PC-3 (cell line): ENCODE results near the gene SH3BGR. TPM values are rescaled to one million over a fixed set of nuclear protein-coding genes. Genes with fewer than 3 reads are reported as not detected.
A peak's percentile ranks its signal among the peaks of the same experiment; 100 is the strongest.

Experiments
- ATAC-seq: fragments of 200-7000 bp; cut with Tn5 transposase; 2 replicates; pipeline ENCODE4 v1.9.1; 2020; ENCODE audit warnings: mild to moderate bottlenecking, moderate library complexity
- BruUV-seq: library from RNA; stranded (reverse); fragments of 400-500 nt; replicated peaks from 2 replicates; lab custom pipeline; 2021; lab: Mats Ljungman, UMichigan
- CTCF ChIA-PET: fragments of 300-600 bp; sonication (Branson Sonifier 250); formaldehyde crosslinking; loops from one replicate; lab custom pipeline; 2022; ENCODE audit warnings: antibody characterized with exemption; lab: Charles Lee
- POLR2A ChIA-PET: fragments of 300-600 bp; sonication (Branson Sonifier 250); formaldehyde crosslinking; loops from one replicate; lab custom pipeline; 2022; ENCODE audit warnings: antibody characterized with exemption; ENCODE audit not compliant: unreplicated experiment; lab: Charles Lee
- DNase-seq: peaks from one replicate; pipeline ENCODE4 v3.0.0-alpha.2; 2015
- H2AFZ ChIP-seq: fragments of 300-600 bp; sonication (generic); 2 replicates; pipeline ENCODE4 v1.6.0; 2016; ENCODE audit warnings: antibody characterized with exemption, low read length
- H3F3A ChIP-seq: fragments of 300-600 bp; sonication (generic); one replicate; pipeline ENCODE4 v1.6.0; 2017; ENCODE audit warnings: antibody characterized with exemption, low read length, control low read depth, mild to moderate bottlenecking; ENCODE audit not compliant: unreplicated experiment
- H3K27ac ChIP-seq: fragments of 300-600 bp; sonication (generic); 2 replicates; pipeline ENCODE4 v1.5.1; 2016; ENCODE audit warnings: mild to moderate bottlenecking, low read length
- H3K27me3 ChIP-seq: fragments of 300-600 bp; sonication (generic); 2 replicates; pipeline ENCODE4 v1.6.1; 2016; ENCODE audit warnings: low read length, mixed read lengths
- H3K36me3 ChIP-seq: fragments of 300-600 bp; sonication (generic); 2 replicates; pipeline ENCODE4 v1.6.1; 2016; ENCODE audit warnings: low read depth, mixed run types, low read length, mixed read lengths
- H3K4me1 ChIP-seq: fragments of 300-600 bp; sonication (generic); 2 replicates; pipeline ENCODE4 v1.5.1; 2016; ENCODE audit warnings: low read length; ENCODE audit not compliant: insufficient read depth
- H3K4me2 ChIP-seq: fragments of 300-600 bp; sonication (generic); 2 replicates; pipeline ENCODE4 v1.6.0; 2016; ENCODE audit warnings: low read length
- H3K4me3 ChIP-seq: fragments of 300-600 bp; sonication (generic); 2 replicates; pipeline ENCODE4 v1.5.1; 2016; ENCODE audit warnings: mild to moderate bottlenecking, low read length, mixed read lengths
- H3K79me2 ChIP-seq: fragments of 300-600 bp; sonication (generic); 2 replicates; pipeline ENCODE4 v1.6.1; 2017; ENCODE audit warnings: low read length, mixed read lengths
- H3K9ac ChIP-seq: fragments of 300-600 bp; sonication (generic); 2 replicates; pipeline ENCODE4 v1.6.0; 2016; ENCODE audit warnings: mild to moderate bottlenecking, low read length
- H3K9me2 ChIP-seq: fragments of 300-600 bp; sonication (generic); replicated peaks from 2 replicates; pipeline ENCODE4 v1.6.1; 2016; ENCODE audit warnings: mixed run types, low read length, mixed read lengths
- H3K9me3 ChIP-seq: fragments of 300-600 bp; sonication (generic); 2 replicates; pipeline ENCODE4 v1.6.1; 2016; ENCODE audit warnings: low read length, mixed read lengths
- H4K20me1 ChIP-seq: fragments of 300-600 bp; sonication (generic); 2 replicates; pipeline ENCODE4 v1.6.1; 2016; ENCODE audit warnings: low read length, mixed read lengths
- EZH2 ChIP-seq: fragments of 300-600 bp; sonication (generic); IDR thresholded peaks from one replicate; pipeline ENCODE4 v1.6.1; 2017; ENCODE audit warnings: antibody characterized with exemption, mild to moderate bottlenecking, low read length; ENCODE audit not compliant: unreplicated experiment
- EZH2phosphoT487 ChIP-seq: fragments of 300-600 bp; sonication (generic); IDR thresholded peaks from 2 replicates; pipeline ENCODE4 v1.6.1; 2018; ENCODE audit warnings: mild to moderate bottlenecking, antibody characterized with exemption, low read length, borderline replicate concordance
- intact Hi-C: fragments of 100-400 bp; cut with micrococcal nuclease; formaldehyde crosslinking; loops from 2 replicates; pipeline ENCODE4 v1.9.0; 2023
- total RNA-seq: library from RNA; depleted of rRNA; stranded (reverse); fragments of >200 nt; gene quantifications from 2 replicates; pipeline ENCODE4 v1.2.3, GENCODE V29; 2014
- TF ChIP-seq, protein P1 (sequence below): fragments of 300-600 bp; sonication (generic); conservative IDR thresholded peaks from 2 replicates; pipeline ENCODE4 v1.5.1; 2017; ENCODE audit warnings: antibody characterized with exemption, low read depth, mild to moderate bottlenecking, low read length

SH3BGR gene
- total RNA-seq, 1 experiment from 2014 or later = 1.3 TPM

DNA sequence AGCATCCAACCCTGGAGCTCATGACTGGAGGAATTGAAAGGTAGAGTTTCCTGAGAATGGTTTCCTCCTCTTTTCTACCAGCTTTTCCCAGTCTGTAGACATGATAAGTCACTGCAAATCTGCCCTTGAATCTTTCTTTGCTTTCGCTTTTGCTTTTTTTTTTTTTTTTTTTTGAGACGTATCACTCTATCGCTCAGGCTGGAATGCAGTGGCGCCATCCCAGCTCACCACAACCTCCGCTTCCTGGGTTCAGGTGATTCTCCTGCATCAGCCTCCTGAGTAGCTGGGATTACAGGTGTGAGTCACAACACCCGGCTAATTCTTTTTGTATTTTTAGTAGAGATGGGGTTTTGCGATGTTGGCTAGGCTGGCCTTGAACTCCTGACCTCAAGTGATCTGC lies 4.5 kb upstream of the SH3BGR start:
- H3K27me3 ChIP-seq = no peaks in the 10 kb centered on the region
- no peak overlapping the region for H3K4me3 ChIP-seq
- no peaks in the 10 kb centered on the region for H3K9me2 ChIP-seq
- no peaks in the 10 kb centered on the region for H3K79me2 ChIP-seq
- H3K9ac ChIP-seq = no peak overlapping the region
- no peaks in the 10 kb centered on the region for H3K9me3 ChIP-seq
- TF ChIP-seq EZH2 (no peak), EZH2phosphoT487 (no peak)
- TF ChIP-seq, protein P1, sequence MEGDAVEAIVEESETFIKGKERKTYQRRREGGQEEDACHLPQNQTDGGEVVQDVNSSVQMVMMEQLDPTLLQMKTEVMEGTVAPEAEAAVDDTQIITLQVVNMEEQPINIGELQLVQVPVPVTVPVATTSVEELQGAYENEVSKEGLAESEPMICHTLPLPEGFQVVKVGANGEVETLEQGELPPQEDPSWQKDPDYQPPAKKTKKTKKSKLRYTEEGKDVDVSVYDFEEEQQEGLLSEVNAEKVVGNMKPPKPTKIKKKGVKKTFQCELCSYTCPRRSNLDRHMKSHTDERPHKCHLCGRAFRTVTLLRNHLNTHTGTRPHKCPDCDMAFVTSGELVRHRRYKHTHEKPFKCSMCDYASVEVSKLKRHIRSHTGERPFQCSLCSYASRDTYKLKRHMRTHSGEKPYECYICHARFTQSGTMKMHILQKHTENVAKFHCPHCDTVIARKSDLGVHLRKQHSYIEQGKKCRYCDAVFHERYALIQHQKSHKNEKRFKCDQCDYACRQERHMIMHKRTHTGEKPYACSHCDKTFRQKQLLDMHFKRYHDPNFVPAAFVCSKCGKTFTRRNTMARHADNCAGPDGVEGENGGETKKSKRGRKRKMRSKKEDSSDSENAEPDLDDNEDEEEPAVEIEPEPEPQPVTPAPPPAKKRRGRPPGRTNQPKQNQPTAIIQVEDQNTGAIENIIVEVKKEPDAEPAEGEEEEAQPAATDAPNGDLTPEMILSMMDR = no peak
- no peaks in the 10 kb centered on the region for H3F3A ChIP-seq
- H3K27ac ChIP-seq = no peak overlapping the region
- no peaks in the 10 kb centered on the region for H4K20me1 ChIP-seq
- DNase-seq (no peak), ATAC-seq (no peak)
- intact Hi-C loops = loop anchor here (10.0 kb wide), 1 partner anchor 132 kb away; the partner anchor contains the start of gene BRWD1
- POLR2A ChIA-PET = interaction anchor here (0.9 kb wide), 1 partner anchor 186 kb away, joined by 7 read pairs; no protein-coding TSS in a partner anchor
- no peak overlapping the region for H2AFZ ChIP-seq
- H3K4me1 ChIP-seq = peaks cover 11% of the 10 kb centered on the region
- H3K36me3 ChIP-seq = no peaks in the 10 kb centered on the region
- CTCF ChIA-PET = no interaction called here
- no TSS peak for BruUV-seq
- H3K4me2 ChIP-seq = no peak overlapping the region

DNA sequence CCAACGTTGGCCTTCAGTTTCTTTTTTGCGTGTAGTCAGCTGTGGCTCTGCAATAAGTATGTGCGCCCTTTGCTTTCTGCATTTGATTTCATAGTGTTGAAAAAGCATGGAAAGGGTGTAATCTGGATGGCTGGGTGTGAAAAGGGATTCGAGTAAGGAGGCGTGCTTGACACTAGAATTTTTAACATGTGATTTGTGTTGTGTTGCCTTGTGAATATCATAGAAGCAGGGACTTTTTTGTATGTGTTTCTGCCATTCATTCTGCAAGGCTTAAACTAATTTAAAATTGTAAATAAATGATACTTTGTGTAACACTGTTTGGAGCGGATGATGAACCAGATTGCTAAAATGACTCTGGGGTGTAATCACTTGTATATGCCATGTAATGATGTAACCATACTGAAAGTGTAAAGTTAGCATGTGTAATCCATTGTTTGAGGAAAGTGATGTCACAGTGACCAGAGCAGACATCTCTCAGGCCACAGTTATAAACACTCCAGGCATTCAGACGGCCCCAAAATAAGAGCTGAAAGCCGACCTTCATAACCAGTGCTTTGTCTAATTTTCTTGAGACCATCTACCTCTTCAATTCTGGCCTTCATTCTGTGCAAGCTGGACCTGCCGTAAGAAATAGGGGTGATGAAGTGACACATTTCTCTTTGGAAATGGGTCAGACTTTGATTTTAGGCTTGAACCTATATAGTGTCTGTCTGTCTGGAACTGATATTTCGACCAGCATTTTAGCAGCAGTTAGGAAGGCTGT lies 618 bp downstream of the SH3BGR start:
- no peak overlapping the region for H2AFZ ChIP-seq
- H3K9ac ChIP-seq = no peak overlapping the region
- ChIA-PET CTCF (no interaction called here), POLR2A (no interaction called here)
- ATAC-seq = no peak
- intact Hi-C loops = no loop called here
- H3K27me3 ChIP-seq = no peaks in the 10 kb centered on the region
- no peak for DNase-seq
- no peaks in the 10 kb centered on the region for H3K79me2 ChIP-seq
- H3K4me2 ChIP-seq = no peak overlapping the region
- no peak overlapping the region for H3K27ac ChIP-seq
- H3F3A ChIP-seq = no peaks in the 10 kb centered on the region
- no peaks in the 10 kb centered on the region for H3K4me1 ChIP-seq
- H4K20me1 ChIP-seq = no peaks in the 10 kb centered on the region
- TF ChIP-seq EZH2phosphoT487 (no peak), EZH2 (no peak)
- TF ChIP-seq, protein P1 = no peak
- H3K9me3 ChIP-seq = no peaks in the 10 kb centered on the region
- BruUV-seq = TSS peak; percentile 50
- no peaks in the 10 kb centered on the region for H3K9me2 ChIP-seq
- H3K4me3 ChIP-seq = no peak overlapping the region
- H3K36me3 ChIP-seq = no peaks in the 10 kb centered on the region

DNA sequence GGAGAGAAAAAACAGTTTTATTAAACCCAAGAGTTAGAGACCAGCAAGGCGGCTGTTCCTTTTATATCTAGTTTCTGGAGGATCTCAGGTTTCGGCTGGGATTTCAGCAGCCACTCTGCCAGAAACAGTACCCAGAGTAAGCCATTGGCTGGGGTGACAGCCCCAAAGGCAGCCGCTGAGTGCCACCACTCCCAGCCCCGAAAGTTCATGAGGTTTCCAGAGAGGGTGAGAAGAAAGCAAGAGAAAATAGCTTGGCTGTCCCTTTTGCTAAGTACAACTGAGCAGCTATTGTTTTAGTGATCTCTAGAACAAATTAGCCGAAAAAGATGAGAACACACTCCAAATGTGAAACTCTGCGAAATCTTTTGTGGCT lies 1.2 kb downstream of the SH3BGR start:
- no TSS peak for BruUV-seq
- no peaks in the 10 kb centered on the region for H3K9me2 ChIP-seq
- H2AFZ ChIP-seq = no peak overlapping the region
- H3K4me2 ChIP-seq = no peak overlapping the region
- H3K4me3 ChIP-seq = no peak overlapping the region
- H3K9ac ChIP-seq = no peak overlapping the region
- H3K9me3 ChIP-seq = no peaks in the 10 kb centered on the region
- no peak for ATAC-seq
- no peaks in the 10 kb centered on the region for H3K36me3 ChIP-seq
- no peaks in the 10 kb centered on the region for H3F3A ChIP-seq
- ChIA-PET POLR2A (no interaction called here), CTCF (no interaction called here)
- no peak for TF ChIP-seq EZH2
- TF ChIP-seq, protein P1 = no peak
- TF ChIP-seq EZH2phosphoT487 = no peak
- no peaks in the 10 kb centered on the region for H3K4me1 ChIP-seq
- H3K27ac ChIP-seq = no peak overlapping the region
- intact Hi-C loops = no loop called here
- no peaks in the 10 kb centered on the region for H3K79me2 ChIP-seq
- H4K20me1 ChIP-seq = no peaks in the 10 kb centered on the region
- no peaks in the 10 kb centered on the region for H3K27me3 ChIP-seq
- no peak for DNase-seq
